K562 (cell line): ENCODE measurements around the gene ARF1. TPM values are rescaled to one million over a fixed set of nuclear protein-coding genes. Genes with fewer than 3 reads are reported as not detected.

Experiments used
- ATAC-seq: fragments of 200-7000 bp; cut with Tn5 transposase; 3 replicates; pipeline ENCODE4 v1.9.1; 2020; ENCODE audit warnings: moderate library complexity
- BruUV-seq: library from RNA; stranded (reverse); fragments of 400-500 nt; replicated peaks from 2 replicates; lab custom pipeline; 2021; lab: Mats Ljungman, UMichigan
- CTCF ChIA-PET: fragments of 300-600 bp; formaldehyde crosslinking; extraction: SDS; loops from one replicate; lab custom pipeline; 2021; ENCODE audit warnings: low intra/inter-chr PET ratio; lab: Yijun Ruan, JAX
- POLR2A ChIA-PET: fragments of 300-600, 350-650 bp; sonication (Branson Sonifier 250); formaldehyde crosslinking; extraction: SDS; loops from one replicate; lab custom pipeline; 2021; ENCODE audit warnings: antibody characterized with exemption, inconsistent platforms; lab: Yijun Ruan, JAX
- DNase-seq, 4 experiments: peaks; one replicate each; pipeline versions ENCODE4 v3.0.0 to v3.0.0-alpha.2; 2011 to 2018; ENCODE audit warnings: low spot score in 3 of 4, mixed read lengths in 3 of 4; ENCODE audit errors: extremely low read depth in 1 of 4
- FAIRE-seq: peaks from 2 replicates; lab custom pipeline; 2011; peaks lifted over from hg19 to GRCh38; lab: Jason Lieb, UNC
- H2AFZ ChIP-seq: 2 replicates; pipeline ENCODE4 v1.6.0; 2011; ENCODE audit warnings: low read depth, low read length, control low read depth, inconsistent platforms
- H3K27ac ChIP-seq: fragments of 200-600 bp; 3 replicates; pipeline ENCODE4 v1.8.0; 2011; ENCODE audit warnings: low read depth, mild to moderate bottlenecking, control low read depth, inconsistent platforms, low read length, moderate library complexity, mixed read lengths; ENCODE audit errors: extremely low read depth
- H3K27me3 ChIP-seq, 2 experiments: fragments of 300-600 bp in 1 of 2; 2 replicates in 1 of 2; 3 replicates in 1 of 2; pipeline versions ENCODE4 v1.6.0 to v1.8.0; 2011; ENCODE audit warnings: inconsistent platforms in 2 of 2, low read length in 2 of 2, mild to moderate bottlenecking in 1 of 2, mixed read lengths in 1 of 2, moderate library complexity in 1 of 2; ENCODE audit not compliant: control insufficient read depth in 2 of 2, insufficient read depth in 2 of 2
- H3K36me3 ChIP-seq: fragments of 300-600 bp; 3 replicates; pipeline ENCODE4 v1.8.0; 2011; ENCODE audit warnings: mild to moderate bottlenecking, low read length, inconsistent platforms; ENCODE audit not compliant: control insufficient read depth, insufficient read depth
- H3K4me1 ChIP-seq, 2 experiments: fragments of 200-600 bp in 1 of 2; replicated peaks in 1 of 2; 2 replicates in 1 of 2; 3 replicates in 1 of 2; pipeline versions ENCODE4 v1.5.1 to v1.8.0; 2011; ENCODE audit warnings: inconsistent platforms in 2 of 2, low read length in 2 of 2, mild to moderate bottlenecking in 1 of 2, mixed read lengths in 1 of 2, moderate library complexity in 1 of 2; ENCODE audit not compliant: control insufficient read depth in 2 of 2, insufficient read depth in 2 of 2
- H3K4me2 ChIP-seq: 2 replicates; pipeline ENCODE4 v1.6.1; 2011; ENCODE audit warnings: low read length, control low read depth, inconsistent platforms, mixed read lengths; ENCODE audit not compliant: insufficient read depth
- H3K4me3 ChIP-seq: fragments of 200-600 bp; sonication (generic), shearing (Covaris generic); 2 replicates; pipeline ENCODE4 v1.5.1; 2016; ENCODE audit warnings: control low read depth, inconsistent platforms
- H3K79me2 ChIP-seq: fragments of 200-600 bp; 3 replicates; pipeline ENCODE4 v1.8.0; 2011; ENCODE audit warnings: low read length, inconsistent platforms; ENCODE audit not compliant: control insufficient read depth, insufficient read depth
- H3K9ac ChIP-seq, 2 experiments: 2 replicates each; pipeline versions ENCODE4 v1.6.0 to v1.6.1; 2011; ENCODE audit warnings: low read depth in 2 of 2, low read length in 2 of 2, control low read depth in 1 of 2, inconsistent platforms in 1 of 2, mild to moderate bottlenecking in 1 of 2, mixed read lengths in 1 of 2; ENCODE audit not compliant: insufficient read depth in 1 of 2
- H3K9me1 ChIP-seq: one replicate; pipeline ENCODE4 v1.6.0; 2011; ENCODE audit warnings: inconsistent platforms, mild to moderate bottlenecking, low read length, moderate library complexity; ENCODE audit not compliant: control insufficient read depth, insufficient read depth
- H3K9me3 ChIP-seq: replicated peaks from 2 replicates; pipeline ENCODE4 v1.5.1; 2011; ENCODE audit warnings: low read depth, low read length, inconsistent platforms; ENCODE audit not compliant: control insufficient read depth, insufficient read depth
- H4K20me1 ChIP-seq: replicated peaks from 2 replicates; pipeline ENCODE4 v1.6.1; 2011; ENCODE audit warnings: low read length, inconsistent platforms, mixed read lengths; ENCODE audit not compliant: control insufficient read depth, insufficient read depth
- HDAC3 ChIP-seq: fragments of 450-650 bp; IDR thresholded peaks from 2 replicates; pipeline ENCODE4 v1.6.1; 2018; ENCODE audit warnings: borderline replicate concordance, mild to moderate bottlenecking, moderate library complexity; ENCODE audit not compliant: partially characterized antibody
- IFI16 ChIP-seq: fragments of 250-450 bp; sonication (Bioruptor Pico); IDR thresholded peaks from 2 replicates; pipeline ENCODE4 v2.1.2; 2022; ENCODE audit warnings: mild to moderate bottlenecking, inconsistent platforms
- NR3C1 ChIP-seq: sonication (generic); formaldehyde crosslinking; IDR thresholded peaks from 2 replicates; pipeline ENCODE4 v1.8.1; 2022; ENCODE audit warnings: missing genetic modification reagents
- RBBP5 ChIP-seq: fragments of 200-600 bp; sonication (generic); IDR thresholded peaks from 2 replicates; pipeline ENCODE4 v1.6.1; 2012; ENCODE audit warnings: borderline replicate concordance, mild to moderate bottlenecking, low read length, control low read depth, inconsistent platforms; ENCODE audit not compliant: insufficient read depth, poor library complexity, severe bottlenecking
- TEAD4 ChIP-seq, 2 experiments: sonication (generic) in 1 of 2; formaldehyde crosslinking in 1 of 2; IDR thresholded peaks; 2 replicates each; pipeline versions ENCODE4 v1.6.1 to v1.8.0; 2012 to 2022; ENCODE audit warnings: borderline replicate concordance in 1 of 2, inconsistent platforms in 1 of 2, low read length in 1 of 2, mild to moderate bottlenecking in 1 of 2, missing genetic modification reagents in 1 of 2
- ZNF224 ChIP-seq: sonication (generic); formaldehyde crosslinking; IDR thresholded peaks from 2 replicates; pipeline ENCODE4 v1.8.0; 2022; ENCODE audit warnings: mild to moderate bottlenecking, missing genetic modification reagents
- WGBS: fragments of 100-300 bp; shearing (Covaris generic); methylation state at CpG from one replicate; pipeline ENCODE4 v1.1.6; 2016; ENCODE audit warnings: low coverage, mixed read lengths; ENCODE audit not compliant: insufficient coverage; ENCODE audit errors: missing lambda C conversion rate; 5-methylcytosine and 5-hydroxymethylcytosine counted together
- in situ Hi-C: fragments of 300-500 bp; cut with MboI; formaldehyde crosslinking; loops from 4 replicates; pipeline ENCODE4 v1.15.0; 2018; ENCODE audit warnings: inconsistent platforms, mixed read lengths
- intact Hi-C: fragments of 100-400 bp; cut with micrococcal nuclease; formaldehyde crosslinking; loops from 2 replicates; pipeline ENCODE4 v1.14.2; 2022
- polyA plus RNA-seq, 8 experiments: library from polyadenylated mRNA; depleted of rRNA in 4 of 8; stranded (reverse) in 5 of 8; unstranded in 3 of 8; fragments of >200 nt; fragmentation: Nextera tagmentation in 2 of 8; fragmentation: Illumina TruSeq in 1 of 8; extraction: Ambion mirVana in 2 of 8; extraction: Trizol in 1 of 8; gene quantifications; 2 replicates each; pipeline versions ENCODE4 v1.2.1 to v1.2.3, GENCODE V29; 2011 to 2014; ENCODE audit warnings: inconsistent platforms in 1 of 8, missing spikeins in 1 of 8
- total RNA-seq, 7 experiments: library from RNA; depleted of rRNA in 6 of 7; stranded (reverse); fragments of >200 nt in 6 of 7; fragmentation: Illumina TruSeq in 2 of 7; extraction: Trizol in 2 of 7; gene quantifications; 2 replicates each; pipeline versions ENCODE4 v1.2.1 to v1.2.3, GENCODE V29; 2011 to 2021; ENCODE audit warnings: low replicate concordance in 1 of 7

ARF1 gene
- total and polyA plus RNA-seq, 9 of the 15 experiments (the other 6 are each of a cell fraction or from before 2014, with no cell fraction given), result 69.8 to 593 (median 325) TPM

GRCh38 chr1:228090613-228091081, 8.1 kb downstream of the ARF1 start:
- H3K9me3 ChIP-seq, result peaks cover 17% of the 10 kb centered on the region
- WGBS, result 70% methylated on average over 2 of the region's 2 CpGs
- no peak for TF ChIP-seq ZNF224 (CRISPR knock-in tag)
- TF ChIP-seq NR3C1 (CRISPR knock-in tag), result no peak
- TF ChIP-seq TEAD4 (IDR thresholded peaks at IDR 0.05; ENCODE audit: low read length), result no peak
- TF ChIP-seq TEAD4 (CRISPR knock-in tag; IDR thresholded peaks at IDR 0.05; ENCODE audit: borderline replicate concordance), result 0 out of 2 replicates have a peak, but pooled peaks have one; percentile 53
- TF ChIP-seq RBBP5, result no peak
- no peak for TF ChIP-seq IFI16 (CRISPR knock-in tag)
- TF ChIP-seq HDAC3, result no peak
- no peak overlapping the region for H3K4me3 ChIP-seq
- peaks cover 94% of the 10 kb centered on the region for H4K20me1 ChIP-seq
- ATAC-seq (peak; percentile 7; the same call in 1 of the 3 replicates), DNase-seq (no peak), FAIRE-seq (no peak)
- no peak overlapping the region for H3K4me2 ChIP-seq
- CTCF ChIA-PET, result no interaction called here
- H3K9ac ChIP-seq, result no peak overlapping the region
- in situ Hi-C loops (no loop called here), intact Hi-C loops (no loop called here)
- BruUV-seq, result no TSS peak
- no peaks in the 10 kb centered on the region for H3K27me3 ChIP-seq
- H3K27ac ChIP-seq, result no peak overlapping the region
- peaks cover 100% of the 10 kb centered on the region for H3K79me2 ChIP-seq
- POLR2A ChIA-PET, result interaction anchor here (0.9 to 7.1 kb wide), 6 partner anchors 7 to 42 kb away, joined by 3 to 92 read pairs (median 8); partner anchors contain the start of gene ARF1
- H3K9me1 ChIP-seq, result peaks cover 37% of the 10 kb centered on the region
- no peak overlapping the region for H2AFZ ChIP-seq
- peaks cover 93% of the 10 kb centered on the region for H3K36me3 ChIP-seq
- peaks cover 29 to 34% of the 10 kb centered on the region in 2 experiments; a peak in 4 of 5 replicates for H3K4me1 ChIP-seq
